Pancreas (tissue), 10 donors: ENCODE measurements around the gene KCNJ2. TPM values are rescaled to one million over a fixed set of nuclear protein-coding genes. Genes with fewer than 3 reads are reported as not detected.

Experiments used
- ATAC-seq, 4 donors: fragments of 200-7000 bp; cut with Tn5 transposase; one replicate each; pipeline versions ENCODE4 v1.8.0 to v1.9.1; 2020; ENCODE audit warnings: mild to moderate bottlenecking in 4 of 4, moderate library complexity in 4 of 4
- DNase-seq, 6 donors: peaks; one replicate each; pipeline ENCODE4 v3.0.0-alpha.2; 2020
- FAIRE-seq: peaks from 2 replicates; lab custom pipeline; 2012; peaks lifted over from hg19 to GRCh38; lab: Jason Lieb, UNC
- H3K27ac ChIP-seq, 4 donors: fragments of 200-600 bp; sonication (generic); 1 replicate in 3 of 4; 2 replicates in 1 of 4; pipeline versions ENCODE4 v1.5.0 to v1.8.0; 2020
- H3K27me3 ChIP-seq, 4 donors: fragments of 200-600 bp; one replicate each; pipeline ENCODE4 v1.8.0; 2021
- H3K36me3 ChIP-seq, 3 donors: fragments of 200-600 bp; sonication (generic) in 1 of 3; one replicate each; pipeline versions ENCODE4 v1.5.0 to v1.8.0; 2020 to 2021
- H3K4me1 ChIP-seq, 3 donors: fragments of 200-600 bp; one replicate each; pipeline ENCODE4 v1.8.0; 2021
- H3K4me3 ChIP-seq, 4 donors: fragments of 200-600 bp; sonication (generic) in 2 of 4; one replicate each; pipeline versions ENCODE4 v1.5.0 to v1.8.0; 2020 to 2021
- H3K9me3 ChIP-seq, 4 donors: fragments of 200-600 bp; one replicate each; pipeline ENCODE4 v1.8.0; 2021
- WGBS, 2 donors: extraction: QIAGEN DNeasy Blood & Tissue Kit; methylation state at CpG; one replicate each; pipeline ENCODE4 v1.1.7; 2013; 5-methylcytosine and 5-hydroxymethylcytosine counted together
- intact Hi-C, 3 donors: fragments of 100-400 bp; cut with DNase I; formaldehyde crosslinking; loops; one replicate each; pipeline versions ENCODE4 v1.11.1 to v1.14.2; 2022
- polyA plus RNA-seq, 2 donors: library from polyadenylated mRNA; stranded (reverse); fragments of 200-250 nt; gene quantifications; one replicate each; pipeline ENCODE4 v1.2.3, GENCODE V29; 2013
- total RNA-seq, 6 donors: library from RNA; stranded (reverse); fragmentation: NEBNext Ultra II Directional in 4 of 6; extraction: Animal tissue kit (Norgen Biotek cat#: 25700) in 4 of 6; gene quantifications; one replicate each; pipeline versions ENCODE4 v1.2.1 to v1.2.4, GENCODE V29; 2021 to 2023
- TF ChIP-seq, protein P1 (sequence below), 4 donors: fragments of 200-600 bp; sonication (generic) in 3 of 4; IDR thresholded peaks; one replicate each; pipeline versions ENCODE4 v1.5.0 to v1.8.0; 2021; ENCODE audit warnings: antibody characterized with exemption in 4 of 4
- donor health status: healthy with polysubstance abuse.
- donor health status: DM: no; HTN: no; CAD: no; lungs with moderate emphysema.
- donor health status: DM: no; HTN: no; CAD: no.
- donor health status: control.
- donor health status: control.
- donor health status: Bipolar disorder and iron deficiency.
- donor health status: DM: yes; HTN: yes; CAD: no.
- donor health status: DM: no; HTN: no; CAD: no.
- donor health status: DM: no; HTN: no; CAD: no.
- donor health status: DM: yes; HTN: yes; CAD: no.

KCNJ2 gene
- total and polyA plus RNA-seq, 8 donors = 0.32 to 2.3 (median 0.60) TPM

GRCh38 chr17:70166615-70167014 is 2.7 kb upstream of the KCNJ2 start:
- DNase-seq (no peak), FAIRE-seq (no peak), ATAC-seq (no peak)
- TF ChIP-seq, protein P1, sequence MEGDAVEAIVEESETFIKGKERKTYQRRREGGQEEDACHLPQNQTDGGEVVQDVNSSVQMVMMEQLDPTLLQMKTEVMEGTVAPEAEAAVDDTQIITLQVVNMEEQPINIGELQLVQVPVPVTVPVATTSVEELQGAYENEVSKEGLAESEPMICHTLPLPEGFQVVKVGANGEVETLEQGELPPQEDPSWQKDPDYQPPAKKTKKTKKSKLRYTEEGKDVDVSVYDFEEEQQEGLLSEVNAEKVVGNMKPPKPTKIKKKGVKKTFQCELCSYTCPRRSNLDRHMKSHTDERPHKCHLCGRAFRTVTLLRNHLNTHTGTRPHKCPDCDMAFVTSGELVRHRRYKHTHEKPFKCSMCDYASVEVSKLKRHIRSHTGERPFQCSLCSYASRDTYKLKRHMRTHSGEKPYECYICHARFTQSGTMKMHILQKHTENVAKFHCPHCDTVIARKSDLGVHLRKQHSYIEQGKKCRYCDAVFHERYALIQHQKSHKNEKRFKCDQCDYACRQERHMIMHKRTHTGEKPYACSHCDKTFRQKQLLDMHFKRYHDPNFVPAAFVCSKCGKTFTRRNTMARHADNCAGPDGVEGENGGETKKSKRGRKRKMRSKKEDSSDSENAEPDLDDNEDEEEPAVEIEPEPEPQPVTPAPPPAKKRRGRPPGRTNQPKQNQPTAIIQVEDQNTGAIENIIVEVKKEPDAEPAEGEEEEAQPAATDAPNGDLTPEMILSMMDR (IDR thresholded peaks at IDR 0.05) = no peak
- no peaks in the 10 kb centered on the region for H3K27me3 ChIP-seq
- H3K27ac ChIP-seq = no peak overlapping the region
- H3K4me1 ChIP-seq = peaks cover 0 to 5% (median 3%) of the 10 kb centered on the region in 3 donors
- H3K36me3 ChIP-seq = no peaks in the 10 kb centered on the region
- H3K9me3 ChIP-seq = no peaks in the 10 kb centered on the region
- intact Hi-C loops = loop anchor here in 1 of 3 donors (10.0 kb wide), 1 partner anchor 388 kb away; no protein-coding TSS in a partner anchor
- no peak overlapping the region for H3K4me3 ChIP-seq
- WGBS, 2 donors = 84 to 85% methylated on average over 4 of the region's 4 CpGs

DNA sequence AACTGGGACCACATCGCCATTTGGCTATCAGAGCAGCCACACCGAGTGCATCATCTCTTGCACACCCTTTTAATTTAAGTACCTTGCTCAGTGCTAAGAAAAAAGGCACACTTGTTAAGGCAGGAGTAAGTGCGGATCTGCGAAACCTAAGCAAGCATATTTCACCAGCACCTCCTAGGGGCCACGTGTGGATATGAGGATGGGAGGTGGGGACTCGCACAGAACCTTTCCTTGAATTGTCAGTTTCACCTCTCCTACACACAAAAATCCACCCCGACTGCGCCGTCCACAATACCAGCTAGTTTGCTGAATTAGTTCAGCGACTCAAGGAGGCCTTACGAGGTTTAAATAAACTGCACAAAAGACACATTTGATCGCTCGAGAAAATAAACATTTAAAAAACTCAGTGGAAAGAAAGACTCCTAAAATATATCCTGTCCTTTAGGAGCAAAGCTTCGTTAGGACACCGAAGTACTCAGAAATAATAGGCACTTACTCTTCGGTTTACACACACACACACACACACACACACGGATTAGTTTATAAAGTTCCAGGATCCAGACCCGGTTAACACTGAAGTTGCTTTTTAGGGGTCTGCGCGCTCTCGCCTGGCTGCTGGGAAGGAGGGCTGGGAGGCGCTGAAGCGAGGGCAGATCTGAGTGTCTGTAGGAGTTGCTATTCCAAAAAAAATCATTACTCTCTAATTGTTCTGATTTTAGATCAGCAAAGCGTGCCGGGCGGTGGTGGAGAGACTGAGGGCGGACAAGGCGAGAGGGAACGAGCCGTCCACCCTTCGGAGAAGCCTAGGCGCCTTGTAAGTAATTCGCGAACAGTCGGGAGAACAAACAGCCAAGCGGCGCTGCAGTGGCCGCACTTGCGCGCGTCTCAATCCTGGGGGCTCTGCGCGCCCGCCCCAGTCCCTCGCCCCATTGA is 1.0 kb upstream of the KCNJ2 start:
- whole genome bisulfite sequencing, 2 donors = 1 to 3% methylated on average over 45 of the region's 45 CpGs
- H3K36me3 ChIP-seq = no peaks in the 10 kb centered on the region
- FAIRE-seq = no peak
- no peaks in the 10 kb centered on the region for H3K9me3 ChIP-seq
- H3K27me3 ChIP-seq = no peaks in the 10 kb centered on the region
- TF ChIP-seq, protein P1 (IDR thresholded peaks at IDR 0.05) = peak; percentile 20 to 57 (median 40)
- peak; percentile 55 to 75 (median 70) for ATAC-seq
- H3K27ac ChIP-seq = peak overlapping the region; percentile 60 to 87 (median 78)
- peak; percentile 43 to 74 (median 60) for DNase-seq
- intact Hi-C loops = loop anchor here in 1 of 3 donors (10.0 kb wide), 1 partner anchor 386 kb away; no protein-coding TSS in a partner anchor
- peak overlapping the region; percentile 49 to 66 (median 60) for H3K4me3 ChIP-seq
- peaks cover 0 to 5% (median 3%) of the 10 kb centered on the region in 3 donors for H3K4me1 ChIP-seq

- intact Hi-C loops = loop anchor here in 1 of 3 donors (10.0 kb wide), 1 partner anchor 385 kb away; no protein-coding TSS in a partner anchor
- DNase-seq (no peak), ATAC-seq (peak; percentile 19 to 44 (median 33)), FAIRE-seq (no peak)
- H3K36me3 ChIP-seq = no peaks in the 10 kb centered on the region
- TF ChIP-seq, protein P1 (IDR thresholded peaks at IDR 0.05) = no peak
- H3K27me3 ChIP-seq = no peaks in the 10 kb centered on the region
- WGBS, 2 donors = 5 to 6% methylated on average over 24 of the region's 24 CpGs
- peaks cover 0 to 5% (median 3%) of the 10 kb centered on the region in 3 donors for H3K4me1 ChIP-seq
- H3K9me3 ChIP-seq = no peaks in the 10 kb centered on the region
- H3K27ac ChIP-seq = peak overlapping the region in 1 of 4 donors; percentile 87
- peak overlapping the region; percentile 29 to 66 (median 60) for H3K4me3 ChIP-seq
These were observed 621 bp downstream of the KCNJ2 start for GRCh38 chr17:70169709-70170597.

DNA sequence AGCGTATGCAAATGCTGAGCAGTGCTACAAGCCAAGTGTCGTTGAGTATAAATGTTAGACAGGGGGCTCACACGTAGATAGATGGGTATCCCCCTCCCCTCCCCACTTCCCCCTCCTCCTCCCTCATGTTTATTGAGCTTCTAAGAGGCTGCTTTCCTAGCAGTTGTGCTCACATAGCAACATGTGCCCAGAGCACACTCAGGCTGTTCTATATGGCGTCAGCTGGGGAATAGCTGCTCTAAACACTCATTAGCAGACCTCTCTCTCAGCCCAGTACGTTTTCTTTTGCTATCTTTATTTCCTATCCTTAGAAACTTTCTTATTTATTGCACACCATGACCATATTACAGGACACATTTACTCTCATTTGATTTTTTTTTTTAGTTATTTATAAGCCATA is 1.8 kb downstream of the KCNJ2 start:
- Histone ChIP-seq H3K36me3 (no peaks in the 10 kb centered on the region), H3K4me3 (no peak overlapping the region), H3K27ac (no peak overlapping the region), H3K4me1 (peaks cover 0 to 5% (median 3%) of the 10 kb centered on the region in 3 donors), H3K27me3 (no peaks in the 10 kb centered on the region), H3K9me3 (no peaks in the 10 kb centered on the region)
- DNase-seq (no peak), ATAC-seq (no peak), FAIRE-seq (no peak)
- intact Hi-C loops = no loop called here
- TF ChIP-seq, protein P1 (IDR thresholded peaks at IDR 0.05) = no peak
- 51 to 56% methylated on average over 5 of the region's 5 CpGs for WGBS, 2 donors
